Right cardiac atrium (tissue), 5 donors: ENCODE results near the gene CEP55. TPM values are rescaled to one million over a fixed set of nuclear protein-coding genes. Genes with fewer than 3 reads are reported as not detected.

Experiments
- ATAC-seq, 2 donors: fragments of 200-7000 bp; cut with Tn5 transposase; one replicate each; pipeline versions ENCODE4 v1.8.0 to v1.9.1; 2020; ENCODE audit warnings: moderate library complexity in 2 of 2, mild to moderate bottlenecking in 1 of 2
- DNase-seq, 3 donors: peaks; one replicate each; pipeline ENCODE4 v3.0.0-alpha.2; 2020
- H3K27ac ChIP-seq: one replicate; pipeline ENCODE4 v1.5.1; 2013; ENCODE audit warnings: mild to moderate bottlenecking, low read length, control low read depth, moderate library complexity
- H3K27me3 ChIP-seq: one replicate; pipeline ENCODE4 v1.6.1; 2013; ENCODE audit not compliant: control insufficient read depth, insufficient read depth
- H3K4me1 ChIP-seq: one replicate; pipeline ENCODE4 v1.6.1; 2013; ENCODE audit warnings: low read length; ENCODE audit not compliant: control insufficient read depth, insufficient read depth
- H3K4me3 ChIP-seq: one replicate; pipeline ENCODE4 v1.5.1; 2013; ENCODE audit warnings: low read length, control low read depth
- H3K9me3 ChIP-seq: one replicate; pipeline ENCODE4 v1.6.1; 2013; ENCODE audit warnings: low read length; ENCODE audit not compliant: control insufficient read depth
- WGBS: extraction: QIAGEN DNeasy Blood & Tissue Kit; methylation state at CpG from one replicate; pipeline ENCODE4 v1.1.7; 2013; 5-methylcytosine and 5-hydroxymethylcytosine counted together
- intact Hi-C, 4 donors: fragments of 100-400 bp; cut with DNase I; formaldehyde crosslinking; loops; one replicate each; pipeline versions ENCODE4 v1.11.0 to v1.14.0; 2022 to 2023
- polyA plus RNA-seq: library from polyadenylated mRNA; stranded (reverse); fragments of 200-250 nt; gene quantifications from one replicate; pipeline ENCODE4 v1.2.3, GENCODE V29; 2013
- total RNA-seq, 4 donors: library from RNA; stranded (reverse); fragmentation: NEBNext Ultra II Directional; extraction: Animal tissue kit (Norgen Biotek cat#: 25700); gene quantifications; one replicate each; pipeline ENCODE4 v1.2.1, GENCODE V29; 2021
- donor health status: healthy with polysubstance abuse.
- donor health status: DM: no; HTN: yes; CAD: no.
- donor health status: DM: no; HTN: no; CAD: no.
- donor health status: DM: no; HTN: yes; CAD: no; lungs with severe emphysema.
- donor health status: DM: yes; HTN: yes; CAD: no.

CEP55 gene
- total and polyA plus RNA-seq, 5 donors, result 0.11 to 1.6 (median 0.45) TPM

DNA sequence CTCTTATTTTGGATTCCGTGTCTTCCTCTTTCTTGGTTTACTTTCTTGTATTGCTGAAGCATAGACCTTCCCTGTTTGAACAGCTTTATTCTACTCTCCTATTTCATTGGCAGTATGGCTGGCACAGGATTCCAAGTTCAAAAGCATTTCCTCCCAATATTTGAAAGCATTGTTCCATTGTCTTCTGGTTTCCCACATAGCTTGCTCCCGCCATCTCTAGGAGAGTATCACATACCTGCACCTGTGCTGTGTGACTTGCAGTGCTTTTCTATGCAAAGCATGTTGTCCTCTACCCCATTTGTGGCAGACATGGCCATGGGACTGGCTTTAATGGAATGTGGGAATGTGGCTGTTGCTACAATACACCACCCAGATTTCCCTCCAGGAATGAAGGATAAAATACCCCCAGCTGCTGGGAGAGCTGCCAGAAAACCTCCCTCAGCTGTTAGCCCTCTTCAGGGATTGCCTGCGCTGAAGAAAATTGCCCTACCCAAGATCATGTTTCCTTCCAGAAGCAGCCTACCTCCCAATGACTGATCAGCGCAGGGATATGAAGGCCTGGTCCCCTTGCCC, 7.4 kb upstream of the CEP55 start:
- no peaks in the 10 kb centered on the region for H3K4me1 ChIP-seq
- H3K4me3 ChIP-seq, result no peak overlapping the region
- ATAC-seq (no peak), DNase-seq (no peak)
- no peak overlapping the region for H3K27ac ChIP-seq
- 86% methylated on average over 4 of the region's 4 CpGs for WGBS
- intact Hi-C loops, result no loop called here
- no peaks in the 10 kb centered on the region for H3K27me3 ChIP-seq
- H3K9me3 ChIP-seq, result no peaks in the 10 kb centered on the region

DNA sequence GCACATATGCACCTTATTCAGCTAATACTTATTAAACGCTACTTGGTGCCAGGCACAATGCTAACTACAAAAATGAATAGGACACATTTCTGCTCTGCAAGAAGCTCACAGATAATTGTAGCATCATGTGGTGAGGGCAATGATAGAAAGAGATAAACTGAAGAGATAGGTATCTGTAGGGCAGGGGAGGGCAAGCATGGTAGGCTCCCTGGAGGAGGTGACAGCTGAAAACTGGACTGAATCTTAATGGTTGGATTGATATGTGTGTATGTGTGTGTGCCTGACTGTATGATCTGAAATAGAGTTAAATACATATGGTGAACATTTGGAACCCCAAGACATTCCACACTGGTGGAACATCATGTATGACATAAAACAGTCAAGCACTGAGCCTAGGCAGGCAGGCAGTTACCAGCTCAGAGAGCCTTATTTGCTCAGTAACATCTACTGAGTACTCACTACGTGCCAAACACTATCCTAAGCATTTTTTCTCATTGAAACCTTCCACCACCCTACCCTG, 4.8 kb upstream of the CEP55 start:
- intact Hi-C loops, result no loop called here
- Histone ChIP-seq H3K27ac (no peak overlapping the region), H3K27me3 (no peaks in the 10 kb centered on the region), H3K4me1 (no peaks in the 10 kb centered on the region), H3K4me3 (no peak overlapping the region), H3K9me3 (no peaks in the 10 kb centered on the region)
- ATAC-seq (no peak), DNase-seq (no peak)
- WGBS, result 83% methylated on average over 2 of the region's 2 CpGs

DNA sequence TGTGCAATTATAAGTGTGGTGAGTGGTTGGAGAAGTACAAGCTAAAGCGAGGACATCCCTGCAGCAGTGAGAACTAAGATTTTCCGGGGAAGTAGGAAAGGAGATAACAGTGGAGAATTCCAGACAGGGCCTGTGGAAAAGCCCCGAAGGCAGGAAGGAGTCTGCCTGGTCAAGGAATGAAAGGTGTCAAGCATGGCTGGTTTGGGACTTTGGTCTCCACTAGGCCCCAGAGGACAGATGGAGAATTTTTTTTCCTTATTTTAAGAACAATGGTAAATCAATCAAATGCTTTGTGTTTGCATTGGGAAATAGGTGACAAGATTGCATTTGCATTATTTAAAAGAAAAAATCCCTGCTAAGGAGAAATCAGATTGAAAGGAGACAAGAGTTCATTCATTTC, 3.2 kb upstream of the CEP55 start:
- no peaks in the 10 kb centered on the region for H3K4me1 ChIP-seq
- H3K27me3 ChIP-seq, result no peaks in the 10 kb centered on the region
- ATAC-seq, result no peak
- H3K9me3 ChIP-seq, result no peaks in the 10 kb centered on the region
- no peak overlapping the region for H3K27ac ChIP-seq
- no peak for DNase-seq
- WGBS, result 67% methylated on average over 3 of the region's 3 CpGs
- no peak overlapping the region for H3K4me3 ChIP-seq
- intact Hi-C loops, result no loop called here

DNA sequence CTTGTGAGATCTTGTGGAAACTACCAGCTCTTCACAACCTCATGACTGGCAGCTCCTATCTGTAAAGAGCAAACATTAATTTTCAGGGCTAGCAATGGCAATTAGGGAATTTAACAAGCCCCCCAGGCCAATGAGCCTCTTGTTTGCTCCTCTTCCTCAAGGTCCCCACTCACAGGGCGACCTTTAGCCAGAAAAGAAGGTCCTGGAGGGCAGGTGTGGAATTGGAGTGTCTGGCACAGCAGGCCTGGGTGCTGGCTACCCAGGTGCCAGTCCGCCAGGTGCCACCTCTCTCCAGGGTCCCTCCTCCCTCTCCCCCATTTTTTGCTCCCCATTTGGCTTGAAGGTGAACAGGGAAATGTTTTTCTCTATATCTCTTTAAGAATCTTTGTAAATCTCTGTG, 1.9 kb upstream of the CEP55 start:
- ATAC-seq (no peak), DNase-seq (no peak)
- H3K4me1 ChIP-seq, result no peaks in the 10 kb centered on the region
- 94% methylated on average over 2 of the region's 2 CpGs for WGBS
- no peak overlapping the region for H3K27ac ChIP-seq
- H3K4me3 ChIP-seq, result no peak overlapping the region
- no peaks in the 10 kb centered on the region for H3K27me3 ChIP-seq
- intact Hi-C loops, result no loop called here
- H3K9me3 ChIP-seq, result no peaks in the 10 kb centered on the region

DNA sequence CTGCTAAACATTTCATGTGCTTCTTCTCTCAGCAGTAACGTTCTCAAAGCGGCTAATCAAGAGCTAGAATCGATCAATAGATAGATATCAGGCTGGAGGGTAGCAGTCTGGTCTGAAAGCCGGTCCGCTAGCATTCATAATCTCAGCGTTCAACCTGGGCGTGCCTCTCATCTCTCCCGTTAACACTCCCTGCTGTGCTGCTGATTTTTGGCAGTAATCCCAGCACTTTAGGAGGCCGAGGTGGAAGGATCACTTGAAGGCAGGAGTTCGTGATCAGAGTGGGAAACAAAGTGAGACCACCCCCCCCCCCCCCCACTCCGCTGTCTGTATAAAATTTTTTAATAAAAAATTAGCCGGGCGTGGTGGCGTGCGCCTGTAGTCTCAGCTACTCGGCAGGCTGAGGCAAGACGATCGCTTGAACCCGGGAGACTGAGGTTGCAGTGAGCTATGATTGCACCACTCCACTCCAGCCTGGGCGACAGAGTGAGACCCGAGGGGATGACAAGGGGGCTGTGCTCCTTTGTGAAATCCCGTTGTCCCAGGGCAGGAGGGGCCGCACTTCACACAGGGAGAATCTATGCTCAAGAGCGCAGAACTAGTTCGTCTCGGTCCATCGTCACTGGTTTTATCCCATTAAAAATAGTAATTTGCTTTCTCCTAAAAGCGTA, 624 bp upstream of the CEP55 start:
- peak; percentile 41 to 76 (median 65) for DNase-seq
- Histone ChIP-seq H3K27ac (peak overlapping the region; percentile 6), H3K4me3 (peak overlapping the region; percentile 68)

DNA sequence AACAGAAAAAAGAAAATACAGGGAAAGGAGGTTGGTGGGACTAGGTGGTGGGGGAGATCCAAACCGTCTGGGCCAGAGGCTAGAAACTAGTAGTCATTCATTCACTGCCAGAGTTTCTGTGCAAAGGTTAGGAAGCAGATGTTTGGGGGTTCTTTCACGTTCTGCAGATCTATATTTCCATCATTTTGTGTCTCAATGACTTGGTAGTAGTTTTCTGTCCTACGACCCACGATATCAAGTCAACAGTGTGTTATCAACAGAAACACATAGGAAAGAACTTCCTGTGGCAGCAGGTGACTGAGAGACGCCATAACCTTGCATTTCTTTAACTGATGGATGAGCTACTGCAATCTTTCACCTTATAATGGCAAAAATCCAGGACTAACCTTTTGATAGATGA, 1.8 kb downstream of the CEP55 start:
- DNase-seq, result no peak
- H3K9me3 ChIP-seq, result no peaks in the 10 kb centered on the region
- no peaks in the 10 kb centered on the region for H3K4me1 ChIP-seq
- intact Hi-C loops, result no loop called here
- no peak for ATAC-seq
- H3K27me3 ChIP-seq, result no peaks in the 10 kb centered on the region
- H3K27ac ChIP-seq, result no peak overlapping the region
- WGBS, result 52% methylated on average over 5 of the region's 5 CpGs
- H3K4me3 ChIP-seq, result no peak overlapping the region

More for the DNA sequence above, 624 bp upstream of the CEP55 start:
- no peaks in the 10 kb centered on the region for H3K27me3 ChIP-seq
- no peaks in the 10 kb centered on the region for H3K9me3 ChIP-seq
- under 1% methylated on average over 28 of the region's 28 CpGs for WGBS
- intact Hi-C loops, result no loop called here
- peak; percentile 64 to 72 for ATAC-seq
- no peaks in the 10 kb centered on the region for H3K4me1 ChIP-seq

DNA sequence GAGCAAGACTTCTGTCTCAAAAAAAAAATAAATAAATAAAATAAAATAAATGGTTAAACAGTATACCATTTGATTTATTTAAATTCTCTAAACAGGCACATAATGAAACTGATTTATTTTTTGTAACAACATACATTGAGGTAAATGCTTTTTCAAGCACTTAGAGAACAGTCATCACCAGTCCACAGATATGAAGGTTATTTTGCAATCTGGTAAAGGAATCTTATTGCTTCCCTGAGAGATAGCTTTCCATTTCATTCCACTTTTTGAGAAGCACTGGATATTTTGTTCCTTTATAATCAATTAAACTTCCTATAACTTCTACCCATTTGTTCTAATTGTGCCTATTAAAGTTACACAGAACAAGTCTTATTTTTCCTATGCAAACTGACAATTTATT, 5.2 kb downstream of the CEP55 start:
- intact Hi-C loops, result no loop called here
- H3K4me3 ChIP-seq, result no peak overlapping the region
- ATAC-seq, result no peak
- no peak overlapping the region for H3K27ac ChIP-seq
- H3K9me3 ChIP-seq, result no peaks in the 10 kb centered on the region
- no peaks in the 10 kb centered on the region for H3K27me3 ChIP-seq
- no peaks in the 10 kb centered on the region for H3K4me1 ChIP-seq
- no peak for DNase-seq

DNA sequence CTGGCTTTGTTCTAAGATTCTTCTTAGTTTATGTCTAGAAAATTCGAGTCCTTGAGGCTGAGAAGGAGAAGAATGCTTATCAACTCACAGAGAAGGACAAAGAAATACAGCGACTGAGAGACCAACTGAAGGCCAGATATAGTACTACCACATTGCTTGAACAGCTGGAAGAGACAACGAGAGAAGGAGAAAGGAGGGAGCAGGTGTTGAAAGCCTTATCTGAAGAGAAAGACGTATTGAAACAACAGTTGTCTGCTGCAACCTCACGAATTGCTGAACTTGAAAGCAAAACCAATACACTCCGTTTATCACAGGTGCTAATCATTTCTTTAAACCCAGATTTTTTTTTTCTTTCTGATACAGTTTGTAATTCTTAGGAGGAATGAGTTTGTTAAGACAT, 6.7 kb downstream of the CEP55 start:
- no peak for DNase-seq
- ATAC-seq, result no peak
- WGBS, result 42% methylated on average over 6 of the region's 6 CpGs
- H3K4me3 ChIP-seq, result no peak overlapping the region
- no peaks in the 10 kb centered on the region for H3K9me3 ChIP-seq
- intact Hi-C loops, result no loop called here
- H3K4me1 ChIP-seq, result no peaks in the 10 kb centered on the region
- no peak overlapping the region for H3K27ac ChIP-seq
- no peaks in the 10 kb centered on the region for H3K27me3 ChIP-seq

DNA sequence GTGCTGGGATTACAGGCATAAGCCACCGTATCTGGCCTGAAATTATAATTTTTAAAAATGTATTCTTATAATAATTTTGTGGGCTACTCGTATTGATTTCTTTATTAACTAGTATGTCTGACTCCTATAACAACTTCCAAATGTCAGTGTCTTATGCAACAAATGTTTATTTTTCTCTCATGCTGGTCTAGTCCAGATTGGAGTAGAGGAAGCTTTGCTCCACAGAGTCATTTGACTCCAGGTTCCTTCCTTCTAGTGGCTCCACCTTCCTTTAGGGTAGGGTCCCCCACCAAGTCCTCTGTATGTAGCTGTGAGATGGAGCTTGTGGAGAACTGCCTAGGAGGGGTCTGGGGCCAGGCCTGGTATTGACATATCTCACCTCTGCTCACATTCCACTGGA, 8.7 kb downstream of the CEP55 start:
- H3K27ac ChIP-seq, result no peak overlapping the region
- no peak overlapping the region for H3K4me3 ChIP-seq
- intact Hi-C loops, result no loop called here
- ATAC-seq (no peak), DNase-seq (no peak)
- no peaks in the 10 kb centered on the region for H3K9me3 ChIP-seq
- 97% methylated on average over 2 of the region's 2 CpGs for WGBS
- no peaks in the 10 kb centered on the region for H3K27me3 ChIP-seq
- H3K4me1 ChIP-seq, result no peaks in the 10 kb centered on the region

DNA sequence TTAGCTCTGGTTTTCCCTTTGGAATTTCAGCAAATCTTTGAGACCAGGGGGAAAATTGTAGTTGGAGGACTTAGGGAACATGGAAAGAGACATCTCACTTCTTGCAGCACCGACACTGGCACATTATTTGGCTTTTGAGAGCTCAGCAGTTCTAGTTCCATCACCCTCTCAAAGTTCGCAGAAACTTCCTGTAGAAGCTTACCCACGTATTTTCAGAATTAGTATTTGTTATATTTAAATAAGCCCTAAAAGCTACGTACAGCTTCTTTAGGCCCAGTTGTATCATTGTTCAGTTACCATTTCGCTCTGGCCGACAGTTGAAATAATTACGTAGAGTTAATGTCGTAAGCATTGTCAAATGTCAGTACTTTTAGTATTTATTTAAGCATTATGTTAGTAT, 13.4 kb downstream of the CEP55 start:
- ATAC-seq, result no peak
- no peak for DNase-seq
- Histone ChIP-seq H3K4me3 (no peak overlapping the region), H3K4me1 (no peaks in the 10 kb centered on the region), H3K9me3 (no peaks in the 10 kb centered on the region), H3K27ac (no peak overlapping the region), H3K27me3 (no peaks in the 10 kb centered on the region)
- 95% methylated on average over 8 of the region's 8 CpGs for WGBS
- intact Hi-C loops, result no loop called here

DNA sequence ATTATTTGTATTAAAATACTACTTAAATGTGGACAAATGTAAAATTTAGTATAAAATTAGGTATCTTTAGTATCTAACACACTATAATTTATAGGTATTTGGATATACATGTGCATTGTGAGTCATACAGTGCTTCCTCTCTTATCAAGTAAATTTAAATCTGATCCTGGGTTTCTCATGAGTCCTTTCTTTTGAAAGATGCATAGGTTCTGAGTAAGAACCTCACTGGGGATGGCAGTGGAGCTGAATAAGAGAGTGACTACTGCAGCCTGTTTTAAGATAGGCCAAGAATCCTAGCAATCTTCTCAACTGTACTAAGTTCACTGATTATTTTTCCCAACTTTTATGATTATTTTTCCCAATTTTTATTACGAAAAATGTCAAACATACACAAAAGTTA, 16.2 kb downstream of the CEP55 start:
- no peaks in the 10 kb centered on the region for H3K9me3 ChIP-seq
- no peaks in the 10 kb centered on the region for H3K4me1 ChIP-seq
- H3K27me3 ChIP-seq, result no peaks in the 10 kb centered on the region
- DNase-seq (no peak), ATAC-seq (no peak)
- H3K27ac ChIP-seq, result no peak overlapping the region
- intact Hi-C loops, result no loop called here
- WGBS, result 100% methylated on average over 1 of the region's 1 CpG
- H3K4me3 ChIP-seq, result no peak overlapping the region

DNA sequence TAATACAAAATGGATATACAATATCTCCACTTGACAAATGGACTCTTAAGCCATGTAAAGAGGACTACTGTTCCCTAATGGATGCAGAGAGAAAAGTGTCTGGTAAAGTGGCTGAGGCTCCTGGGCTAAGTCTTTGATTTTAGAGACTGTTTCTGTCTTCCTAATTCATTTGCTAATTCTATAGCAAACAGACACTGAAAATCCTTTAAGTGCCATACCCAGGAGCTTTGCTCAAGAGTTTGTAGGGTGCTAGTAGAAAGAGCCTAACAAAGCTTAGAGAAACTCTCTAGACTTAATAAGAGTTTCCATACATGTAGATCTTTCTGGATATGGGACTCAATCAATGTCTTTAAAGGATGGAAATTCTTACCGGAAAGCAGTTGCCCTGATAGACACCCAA, 16.7 kb downstream of the CEP55 start:
- H3K4me3 ChIP-seq, result no peak overlapping the region
- no peak overlapping the region for H3K27ac ChIP-seq
- H3K9me3 ChIP-seq, result no peaks in the 10 kb centered on the region
- no peaks in the 10 kb centered on the region for H3K4me1 ChIP-seq
- ATAC-seq (no peak), DNase-seq (no peak)
- 100% methylated on average over 1 of the region's 1 CpG for WGBS
- no peaks in the 10 kb centered on the region for H3K27me3 ChIP-seq
- intact Hi-C loops, result no loop called here
